ENCODE measurements around the gene KIRREL3.

DNA sequence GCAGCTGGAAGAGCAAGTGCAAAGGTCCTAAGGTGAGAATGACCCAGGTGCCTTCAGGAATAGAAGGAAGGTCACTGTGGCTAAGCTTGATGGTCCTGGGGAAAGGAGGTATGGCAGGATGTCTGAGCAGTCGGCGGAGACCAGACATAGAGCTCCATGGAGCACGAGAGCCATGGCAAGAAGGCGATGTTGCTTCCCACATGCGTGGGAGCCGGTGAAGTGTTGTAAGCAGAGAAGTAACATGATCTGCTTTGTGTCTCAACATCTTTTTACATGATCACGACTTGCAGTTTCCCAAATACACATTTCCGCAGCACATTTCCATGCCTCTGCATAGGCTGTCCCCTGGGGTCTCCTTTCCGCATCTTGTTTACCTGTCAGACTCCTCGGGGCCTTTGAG lies 231.9 kb downstream of the KIRREL3 start:
- TF ChIP-seq, protein P1, sequence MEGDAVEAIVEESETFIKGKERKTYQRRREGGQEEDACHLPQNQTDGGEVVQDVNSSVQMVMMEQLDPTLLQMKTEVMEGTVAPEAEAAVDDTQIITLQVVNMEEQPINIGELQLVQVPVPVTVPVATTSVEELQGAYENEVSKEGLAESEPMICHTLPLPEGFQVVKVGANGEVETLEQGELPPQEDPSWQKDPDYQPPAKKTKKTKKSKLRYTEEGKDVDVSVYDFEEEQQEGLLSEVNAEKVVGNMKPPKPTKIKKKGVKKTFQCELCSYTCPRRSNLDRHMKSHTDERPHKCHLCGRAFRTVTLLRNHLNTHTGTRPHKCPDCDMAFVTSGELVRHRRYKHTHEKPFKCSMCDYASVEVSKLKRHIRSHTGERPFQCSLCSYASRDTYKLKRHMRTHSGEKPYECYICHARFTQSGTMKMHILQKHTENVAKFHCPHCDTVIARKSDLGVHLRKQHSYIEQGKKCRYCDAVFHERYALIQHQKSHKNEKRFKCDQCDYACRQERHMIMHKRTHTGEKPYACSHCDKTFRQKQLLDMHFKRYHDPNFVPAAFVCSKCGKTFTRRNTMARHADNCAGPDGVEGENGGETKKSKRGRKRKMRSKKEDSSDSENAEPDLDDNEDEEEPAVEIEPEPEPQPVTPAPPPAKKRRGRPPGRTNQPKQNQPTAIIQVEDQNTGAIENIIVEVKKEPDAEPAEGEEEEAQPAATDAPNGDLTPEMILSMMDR (IDR thresholded peaks at IDR 0.05; ENCODE audit: low read depth, low read length), result no peak
- TF ChIP-seq EZH2phosphoT487 (IDR thresholded peaks at IDR 0.05; ENCODE audit: low read depth), result no peak
